ENCODE results near the gene GRHL1. TPM values are rescaled to one million over a fixed set of nuclear protein-coding genes. Genes with fewer than 3 reads are reported as not detected.

Gene GRHL1, protein sequence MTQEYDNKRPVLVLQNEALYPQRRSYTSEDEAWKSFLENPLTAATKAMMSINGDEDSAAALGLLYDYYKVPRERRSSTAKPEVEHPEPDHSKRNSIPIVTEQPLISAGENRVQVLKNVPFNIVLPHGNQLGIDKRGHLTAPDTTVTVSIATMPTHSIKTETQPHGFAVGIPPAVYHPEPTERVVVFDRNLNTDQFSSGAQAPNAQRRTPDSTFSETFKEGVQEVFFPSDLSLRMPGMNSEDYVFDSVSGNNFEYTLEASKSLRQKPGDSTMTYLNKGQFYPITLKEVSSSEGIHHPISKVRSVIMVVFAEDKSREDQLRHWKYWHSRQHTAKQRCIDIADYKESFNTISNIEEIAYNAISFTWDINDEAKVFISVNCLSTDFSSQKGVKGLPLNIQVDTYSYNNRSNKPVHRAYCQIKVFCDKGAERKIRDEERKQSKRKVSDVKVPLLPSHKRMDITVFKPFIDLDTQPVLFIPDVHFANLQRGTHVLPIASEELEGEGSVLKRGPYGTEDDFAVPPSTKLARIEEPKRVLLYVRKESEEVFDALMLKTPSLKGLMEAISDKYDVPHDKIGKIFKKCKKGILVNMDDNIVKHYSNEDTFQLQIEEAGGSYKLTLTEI
- 0.09 and 0.11 TPM in 2 replicates for total RNA-seq

DNA sequence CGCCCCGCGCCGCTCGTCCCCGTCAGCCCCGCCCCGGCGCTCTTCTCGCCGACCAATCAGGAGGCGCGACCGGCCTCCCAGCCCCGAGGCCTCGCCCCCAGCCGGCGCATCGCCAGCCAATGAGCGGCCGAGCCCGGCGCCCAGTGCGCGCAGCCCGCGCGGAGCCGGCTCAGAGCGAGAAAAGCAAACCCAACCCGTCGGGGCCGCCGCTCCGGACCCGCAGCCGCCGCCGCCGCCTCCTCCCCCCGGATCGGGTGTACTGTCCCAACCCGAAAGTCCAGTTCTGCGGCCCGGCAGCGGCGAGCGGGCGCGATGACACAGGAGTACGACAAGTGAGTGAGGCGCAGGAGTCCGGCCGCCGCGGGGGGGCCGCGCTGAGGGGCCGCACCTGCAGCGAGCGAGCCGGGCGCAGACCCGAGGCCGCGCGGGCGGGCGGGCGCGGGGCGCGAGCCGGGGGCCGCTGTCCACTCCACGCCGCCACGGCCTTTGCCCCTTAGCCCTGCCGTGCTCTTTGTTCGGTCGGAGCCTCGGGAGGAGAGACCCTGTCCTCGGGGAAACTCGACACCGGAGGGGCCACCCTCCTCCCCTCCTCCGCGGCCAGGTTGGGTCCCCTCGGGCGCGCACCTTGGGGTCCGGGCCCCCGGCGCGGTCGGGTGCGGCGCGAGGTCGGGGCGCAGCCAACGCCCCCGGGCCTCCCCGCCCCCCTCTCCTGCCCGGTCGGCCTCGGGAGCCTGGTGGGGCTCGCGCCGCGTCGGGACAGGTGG, at the start of gene GRHL1:
GRHL1 (plus strand) TSS at position 172 of the 764 bp plus-strand sequence; CDS start at position 313, 141 bp downstream.

DNA sequence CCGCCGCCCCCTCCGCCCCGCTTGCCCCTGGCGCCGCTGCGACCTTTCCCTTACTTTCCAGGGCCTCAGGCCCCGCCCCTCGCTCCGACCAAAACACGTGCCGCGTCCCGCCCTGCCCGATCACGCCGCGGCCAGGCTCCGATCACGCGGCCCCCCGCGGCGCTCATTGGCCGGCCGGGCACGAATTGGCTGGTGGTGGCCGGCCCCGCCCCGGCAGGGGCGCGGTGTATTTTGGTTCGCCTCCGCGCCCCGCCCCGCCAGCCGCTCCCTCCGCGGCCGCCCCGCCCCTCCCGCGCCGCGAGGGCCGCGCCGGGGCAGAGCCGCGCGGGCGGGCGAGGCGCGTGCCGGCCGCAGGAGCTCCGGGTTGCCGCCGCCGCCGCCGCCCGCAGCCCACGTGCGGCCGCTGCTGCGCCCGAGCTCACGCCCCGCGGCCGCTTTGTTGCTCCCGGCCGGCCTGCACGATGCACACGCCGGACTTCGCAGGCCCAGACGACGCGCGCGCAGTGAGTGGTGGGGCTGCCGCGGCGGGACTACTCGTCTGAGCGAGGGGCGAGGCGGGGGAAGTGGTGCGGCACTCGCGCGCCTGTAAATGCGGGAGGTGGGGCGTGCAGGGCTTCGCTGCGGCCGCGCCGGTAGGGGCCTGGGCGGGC, 91.9 kb downstream of the GRHL1 start, which contains the start of gene KLF11:
KLF11 (plus strand) TSS at position 295 of the 650 bp plus-strand sequence; CDS start at position 462, 167 bp downstream.

Other genes with a start within 250 kb of the GRHL1 start
- 15.7 and 26.4 TPM in 2 replicates for gene TAF1B, start 108.2 kb upstream of the GRHL1 start, total RNA-seq
- gene KLF11, start 91.9 kb downstream of the GRHL1 start, total RNA-seq, result 5.2 and 8.3 TPM in 2 replicates
- gene CYS1, start 128.7 kb downstream of the GRHL1 start, total RNA-seq, result under 0.01 and 0.11 TPM in 2 replicates
- gene RRM2, start 171.0 kb downstream of the GRHL1 start, total RNA-seq, result 6.4 and 6.9 TPM in 2 replicates